Liver (tissue), 9 donors: ENCODE results near the gene TMEM109. TPM values are rescaled to one million over a fixed set of nuclear protein-coding genes. Genes with fewer than 3 reads are reported as not detected.

ENCODE experiments used
- DNase-seq: peaks from one replicate; pipeline ENCODE4 v3.0.0-alpha.2; 2017; ENCODE audit warnings: low spot score
- H3K27ac ChIP-seq, 2 donors: one replicate each; pipeline ENCODE4 v1.7.0; 2013; ENCODE audit warnings: inconsistent platforms in 2 of 2, low read length in 2 of 2, control low read depth in 1 of 2, low read depth in 1 of 2, mild to moderate bottlenecking in 1 of 2
- H3K27me3 ChIP-seq, 4 donors: one replicate each; pipeline versions ENCODE4 v1.6.1 to v1.7.0; 2013; ENCODE audit warnings: low read length in 3 of 4, inconsistent platforms in 1 of 4, mild to moderate bottlenecking in 1 of 4, moderate library complexity in 1 of 4; ENCODE audit not compliant: control insufficient read depth in 4 of 4, insufficient read depth in 4 of 4
- H3K36me3 ChIP-seq, 4 donors: one replicate each; pipeline versions ENCODE4 v1.6.1 to v1.7.0; 2013; ENCODE audit warnings: low read length in 3 of 4, mild to moderate bottlenecking in 3 of 4, low read depth in 1 of 4, moderate library complexity in 1 of 4; ENCODE audit not compliant: control insufficient read depth in 4 of 4, insufficient read depth in 3 of 4
- H3K4me1 ChIP-seq, 4 donors: one replicate each; pipeline versions ENCODE4 v1.6.1 to v1.7.0; 2013; ENCODE audit warnings: low read length in 3 of 4, mild to moderate bottlenecking in 3 of 4, moderate library complexity in 1 of 4; ENCODE audit not compliant: control insufficient read depth in 4 of 4, insufficient read depth in 4 of 4
- H3K4me3 ChIP-seq, 3 donors: one replicate each; pipeline versions ENCODE4 v1.6.1 to v1.7.0; 2013; ENCODE audit warnings: low read length in 3 of 3, control low read depth in 1 of 3, low read depth in 1 of 3, mild to moderate bottlenecking in 1 of 3
- H3K9ac ChIP-seq, 2 donors: one replicate each; pipeline ENCODE4 v1.7.0; 2013; ENCODE audit warnings: low read length in 2 of 2, mild to moderate bottlenecking in 2 of 2, moderate library complexity in 2 of 2, control low read depth in 1 of 2, low read depth in 1 of 2
- H3K9me3 ChIP-seq, 4 donors: one replicate each; pipeline versions ENCODE4 v1.6.1 to v1.7.0; 2013; ENCODE audit warnings: low read length in 3 of 4; ENCODE audit not compliant: control insufficient read depth in 4 of 4
- ATF3 ChIP-seq: IDR thresholded peaks from 2 replicates; pipeline ENCODE4 v1.6.1; 2016; ENCODE audit warnings: antibody characterized with exemption
- CTCF ChIP-seq: fragments of 150-350 bp; IDR thresholded peaks from 2 replicates; pipeline ENCODE4 v1.5.1; 2017; ENCODE audit warnings: improper control_type of control experiment, low read depth, low read length; ENCODE audit not compliant: missing input control
- FOXA1 ChIP-seq: IDR thresholded peaks from 2 replicates; pipeline ENCODE4 v1.6.1; 2016; ENCODE audit warnings: antibody characterized with exemption
- FOXA2 ChIP-seq: IDR thresholded peaks from 2 replicates; pipeline ENCODE4 v1.6.1; 2016; ENCODE audit warnings: antibody characterized with exemption
- GABPA ChIP-seq, 2 donors: IDR thresholded peaks in 1 of 2; conservative IDR thresholded peaks in 1 of 2; 2 replicates each; pipeline ENCODE4 v1.6.1; 2016; ENCODE audit warnings: antibody characterized with exemption in 2 of 2, mild to moderate bottlenecking in 1 of 2, moderate library complexity in 1 of 2
- HNF4A ChIP-seq, 2 donors: conservative IDR thresholded peaks; 2 replicates each; pipeline ENCODE4 v1.6.1; 2016; ENCODE audit warnings: antibody characterized with exemption in 2 of 2, mild to moderate bottlenecking in 2 of 2
- MAX ChIP-seq: IDR thresholded peaks from 2 replicates; pipeline ENCODE4 v1.6.1; 2016; ENCODE audit warnings: antibody characterized with exemption
- NR2F2 ChIP-seq: IDR thresholded peaks from 2 replicates; pipeline ENCODE4 v1.6.1; 2016; ENCODE audit warnings: antibody characterized with exemption
- REST ChIP-seq: IDR thresholded peaks from 2 replicates; pipeline ENCODE4 v1.6.1; 2016; ENCODE audit warnings: antibody characterized with exemption, mild to moderate bottlenecking
- RXRA ChIP-seq, 2 donors: IDR thresholded peaks; 2 replicates each; pipeline ENCODE4 v1.6.1; 2017 to 2018; ENCODE audit warnings: antibody characterized with exemption in 2 of 2, mild to moderate bottlenecking in 1 of 2
- YY1 ChIP-seq: IDR thresholded peaks from 2 replicates; pipeline ENCODE4 v1.6.1; 2016; ENCODE audit warnings: antibody characterized with exemption, mild to moderate bottlenecking
- ZBTB33 ChIP-seq: IDR thresholded peaks from 2 replicates; pipeline ENCODE4 v1.6.1; 2016; ENCODE audit warnings: antibody characterized with exemption
- WGBS: extraction: QIAGEN DNeasy Blood & Tissue Kit; methylation state at CpG from one replicate; pipeline ENCODE4 v1.1.7; 2013; 5-methylcytosine and 5-hydroxymethylcytosine counted together
- polyA plus RNA-seq, 2 donors: library from polyadenylated mRNA; stranded (reverse) in 1 of 2; unstranded in 1 of 2; fragments of 200-250 nt in 1 of 2; fragments of >200 nt in 1 of 2; fragmentation: Nextera tagmentation in 1 of 2; extraction: Ambion mirVana in 1 of 2; gene quantifications; one replicate each; pipeline versions ENCODE4 v1.2.1 to v1.2.3, GENCODE V29; 2013 to 2015
- total RNA-seq, 2 donors: library from RNA; depleted of rRNA; stranded (reverse); fragments of >200 nt; gene quantifications; one replicate each; pipeline ENCODE4 v1.2.3, GENCODE V29; 2014
- donor health status: healthy.
- donor health status: healthy.
- donor health status: healthy.
- donor health status: healthy.
- donor health status: healthy.

The TMEM109 gene
- total and polyA plus RNA-seq, 4 donors: 20.6 to 40.3 (median 30.6) TPM

GRCh38 chr11:60871378-60872061 lies 42.4 kb upstream of the TMEM109 start:
- Histone ChIP-seq H3K4me3 (no peak overlapping the region), H3K4me1 (peaks cover 0 to 8% (median 4%) of the 10 kb centered on the region in 4 donors), H3K36me3 (no peaks in the 10 kb centered on the region), H3K9ac (no peak overlapping the region), H3K9me3 (no peaks in the 10 kb centered on the region), H3K27ac (no peak overlapping the region), H3K27me3 (no peaks in the 10 kb centered on the region)
- DNase-seq: no peak
- 77% methylated on average over 7 of the region's 7 CpGs for WGBS
- TF ChIP-seq ZBTB33 (no peak), REST (no peak), ATF3 (no peak), HNF4A (conservative IDR thresholded peaks at IDR 0.05) (no peak), GABPA (IDR thresholded peaks at IDR 0.05 in 1 of 2, conservative IDR thresholded peaks at IDR 0.05 in 1 of 2) (no peak), MAX (no peak), CTCF (no peak), FOXA1 (no peak), NR2F2 (no peak), FOXA2 (no peak), YY1 (no peak)

GRCh38 chr11:60872124-60872960 lies 41.6 kb upstream of the TMEM109 start:
- H3K4me1 ChIP-seq: peaks cover 0 to 8% (median 4%) of the 10 kb centered on the region in 4 donors
- no peak overlapping the region for H3K9ac ChIP-seq
- TF ChIP-seq FOXA2 (no peak), ZBTB33 (no peak), RXRA (IDR thresholded peaks at IDR 0.05) (peak; percentile 58 to 76)
- 92% methylated on average over 6 of the region's 6 CpGs for WGBS
- no peaks in the 10 kb centered on the region for H3K36me3 ChIP-seq
- no peak overlapping the region for H3K27ac ChIP-seq
- DNase-seq: no peak
- no peaks in the 10 kb centered on the region for H3K9me3 ChIP-seq
- H3K27me3 ChIP-seq: no peaks in the 10 kb centered on the region
- no peak overlapping the region for H3K4me3 ChIP-seq
